ENCODE measurements around the gene ANTXR2.

DNA sequence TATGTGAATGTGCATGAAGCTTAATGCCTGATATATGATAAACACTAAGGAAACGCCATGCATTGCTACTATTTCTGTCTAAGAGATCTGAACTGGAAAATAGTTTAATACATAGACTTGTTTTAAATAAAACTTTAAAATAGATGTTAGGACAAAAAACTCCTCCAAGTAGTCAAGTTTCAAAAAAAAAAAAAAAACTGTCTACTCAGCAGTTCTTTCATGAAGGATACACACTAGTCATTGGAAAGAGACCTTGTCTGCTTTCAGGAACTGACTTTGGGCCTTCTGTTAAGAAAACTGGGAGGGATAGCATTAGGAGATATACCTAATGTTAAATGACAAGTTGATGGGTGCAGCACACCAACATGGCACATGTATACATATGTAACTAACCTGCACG, 138.4 kb downstream of the ANTXR2 start:
- TF ChIP-seq CTCF (IDR thresholded peaks at IDR 0.05) (no peak), POLR2A (IDR thresholded peaks at IDR 0.05) (no peak), POLR2AphosphoS5 (IDR thresholded peaks at IDR 0.05) (no peak)

Data from prostate gland (tissue), 2 donors.